ENCODE measurements around the gene ZNF831. TPM values are rescaled to one million over a fixed set of nuclear protein-coding genes. Genes with fewer than 3 reads are reported as not detected.

Gene ZNF831
- total and polyA plus RNA-seq, 4 donors = 0.14 to 1.0 (median 0.56) TPM

DNA sequence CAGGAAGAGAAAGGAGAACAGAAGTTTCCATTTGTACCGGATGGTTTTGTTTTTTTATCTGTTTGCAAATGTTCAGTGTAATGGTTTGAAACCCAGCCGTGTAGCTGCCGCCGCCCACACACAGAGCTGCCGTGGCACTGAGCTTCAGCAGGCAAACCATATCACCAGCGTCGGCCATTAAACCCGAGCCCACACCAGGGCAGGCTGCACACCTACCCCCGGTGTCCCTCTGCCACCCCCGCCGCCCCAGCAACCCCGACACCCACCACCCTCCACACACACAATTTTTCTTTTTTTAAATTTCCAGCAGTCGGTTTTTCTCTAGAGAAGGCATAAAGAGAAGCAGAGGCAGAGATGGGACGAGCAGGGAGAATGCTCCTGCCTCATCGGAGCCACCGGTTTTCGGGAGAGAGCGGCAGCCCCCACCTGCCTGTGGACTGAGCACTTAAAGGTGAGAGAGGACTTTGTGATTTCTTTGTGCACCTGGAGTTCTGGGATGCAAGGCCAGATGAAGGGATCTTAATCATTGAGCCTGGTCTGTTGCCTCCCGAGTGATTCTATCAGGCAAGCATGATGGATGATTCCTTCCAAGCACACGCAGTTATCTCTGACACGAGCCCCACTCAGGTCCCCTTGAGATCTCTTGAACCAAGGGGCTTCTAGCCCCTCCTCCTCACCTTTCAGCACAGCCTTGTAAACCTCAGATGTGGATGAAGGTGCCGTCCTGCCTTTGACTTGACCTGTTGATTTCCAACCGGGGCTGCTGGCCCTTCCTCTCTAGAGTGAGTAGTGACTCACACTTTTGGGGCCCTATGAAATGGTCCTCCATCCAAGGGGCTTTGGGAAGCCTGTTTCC, 17.5 kb upstream of the ZNF831 start:
- ATAC-seq (ENCODE audit: insufficient read depth, low FRiP score) (no peak), DNase-seq (no peak)
- Histone ChIP-seq H3K9ac (ENCODE audit: insufficient read depth in 1 of 2, low read length in 2 of 2) (no peak overlapping the region), H3K4me3 (no peak overlapping the region), H3K27me3 (ENCODE audit: control insufficient read depth in 3 of 3, insufficient read depth in 3 of 3, low read length in 2 of 3) (no peaks in the 10 kb centered on the region), H3K27ac (ENCODE audit: low read depth in 1 of 2, low read length in 1 of 2) (peak overlapping the region in 1 of 2 donors; percentile 53), H3K4me1 (ENCODE audit: control insufficient read depth in 5 of 5, insufficient read depth in 5 of 5, low read length in 5 of 5) (peaks cover 2 to 31% (median 9%) of the 10 kb centered on the region in 5 donors), H3K36me3 (ENCODE audit: control insufficient read depth in 4 of 4, insufficient read depth in 4 of 4, low read length in 4 of 4) (no peaks in the 10 kb centered on the region), H3K9me3 (ENCODE audit: control insufficient read depth in 4 of 4, insufficient read depth in 3 of 4, low read length in 3 of 4) (peaks cover 0 to 3% (median 0%) of the 10 kb centered on the region in 4 donors)
- 68 to 72% methylated on average over 23 of the region's 23 CpGs for WGBS, 2 donors
- TF ChIP-seq CTCF (IDR thresholded peaks at IDR 0.05; ENCODE audit: control extremely low read depth, extremely low read depth) = no peak

DNA sequence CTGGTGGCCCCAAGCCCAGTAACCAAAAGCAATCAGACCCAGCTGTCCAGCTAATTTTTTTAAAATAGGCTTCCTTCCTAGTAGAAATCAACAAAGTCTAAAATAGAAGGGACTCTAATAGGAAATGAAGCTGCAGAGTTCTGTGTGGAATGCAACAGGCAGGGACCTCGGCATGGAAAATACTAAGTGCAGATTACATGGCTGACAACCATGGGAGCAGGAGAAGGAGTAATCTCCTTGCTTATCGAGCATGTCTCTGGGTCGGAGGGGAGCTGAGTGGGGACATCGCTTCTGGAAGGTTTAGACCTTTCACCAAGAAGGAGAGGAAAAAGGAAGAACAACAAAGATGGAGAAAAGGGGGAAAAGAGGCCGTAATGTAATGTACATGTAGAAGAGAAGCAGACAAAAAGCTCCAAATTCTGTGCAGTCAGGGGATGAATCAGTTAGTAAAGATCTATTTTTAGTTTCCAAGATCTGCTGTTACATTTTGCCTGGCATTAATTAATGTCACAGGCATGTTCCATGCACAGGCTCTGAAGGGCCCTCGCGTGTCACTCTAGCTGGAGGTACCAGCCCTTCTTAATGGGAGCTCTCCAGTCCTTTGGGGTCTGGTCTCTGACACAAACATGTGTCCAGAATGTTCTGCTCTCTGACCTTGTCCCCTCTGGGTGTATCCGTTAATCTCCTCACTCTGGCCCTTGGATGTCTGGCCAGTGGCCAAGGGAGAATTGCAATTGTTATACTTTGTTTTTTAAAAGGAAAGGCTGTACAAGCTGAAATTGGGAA, 16.6 kb upstream of the ZNF831 start:
- peak in 2 of 3 donors; percentile 53 to 70 for DNase-seq
- Histone ChIP-seq H3K36me3 (ENCODE audit: control insufficient read depth in 4 of 4, insufficient read depth in 4 of 4, low read length in 4 of 4) (no peaks in the 10 kb centered on the region), H3K27ac (ENCODE audit: low read depth in 1 of 2, low read length in 1 of 2) (peak overlapping the region in 1 of 2 donors; percentile 53), H3K9ac (ENCODE audit: insufficient read depth in 1 of 2, low read length in 2 of 2) (no peak overlapping the region), H3K4me1 (ENCODE audit: control insufficient read depth in 5 of 5, insufficient read depth in 5 of 5, low read length in 5 of 5) (peaks cover 4 to 31% (median 9%) of the 10 kb centered on the region in 5 donors), H3K27me3 (ENCODE audit: control insufficient read depth in 3 of 3, insufficient read depth in 3 of 3, low read length in 2 of 3) (no peaks in the 10 kb centered on the region), H3K9me3 (ENCODE audit: control insufficient read depth in 4 of 4, insufficient read depth in 3 of 4, low read length in 3 of 4) (peaks cover 0 to 4% (median 0%) of the 10 kb centered on the region in 4 donors), H3K4me3 (no peak overlapping the region)
- 62 to 69% methylated on average over 8 of the region's 8 CpGs for whole genome bisulfite sequencing, 2 donors
- no peak for TF ChIP-seq CTCF (IDR thresholded peaks at IDR 0.05; ENCODE audit: control extremely low read depth, extremely low read depth)
- no peak for ATAC-seq (ENCODE audit: insufficient read depth, low FRiP score)

- no peak for TF ChIP-seq CTCF (IDR thresholded peaks at IDR 0.05; ENCODE audit: control extremely low read depth, extremely low read depth)
- H3K4me1 ChIP-seq (ENCODE audit: control insufficient read depth in 5 of 5, insufficient read depth in 5 of 5, low read length in 5 of 5) = peaks cover 6 to 34% (median 9%) of the 10 kb centered on the region in 5 donors
- H3K27ac ChIP-seq (ENCODE audit: low read depth in 1 of 2, low read length in 1 of 2) = no peak overlapping the region
- H3K36me3 ChIP-seq (ENCODE audit: control insufficient read depth in 4 of 4, insufficient read depth in 4 of 4, low read length in 4 of 4) = no peaks in the 10 kb centered on the region
- 91 to 98% methylated on average over 3 of the region's 3 CpGs for WGBS, 2 donors
- ATAC-seq (ENCODE audit: insufficient read depth, low FRiP score) (no peak), DNase-seq (no peak)
- H3K9ac ChIP-seq (ENCODE audit: insufficient read depth in 1 of 2, low read length in 2 of 2) = no peak overlapping the region
- H3K4me3 ChIP-seq = no peak overlapping the region
- H3K27me3 ChIP-seq (ENCODE audit: control insufficient read depth in 3 of 3, insufficient read depth in 3 of 3, low read length in 2 of 3) = no peaks in the 10 kb centered on the region
- peaks cover 0 to 4% (median 0%) of the 10 kb centered on the region in 4 donors for H3K9me3 ChIP-seq (ENCODE audit: control insufficient read depth in 4 of 4, insufficient read depth in 3 of 4, low read length in 3 of 4)
Measured at GRCh38 chr20:59147586-59147985, 16.0 kb upstream of the ZNF831 start.

Measured in lung (tissue), 12 donors.